Stomach (tissue), 9 donors: ENCODE results near the gene ZGPAT. TPM values are rescaled to one million over a fixed set of nuclear protein-coding genes. Genes with fewer than 3 reads are reported as not detected.
"Not testable (repeated sequence)": the region's sequence is repeated elsewhere in the genome, so short reads cannot be mapped to it uniquely, and the experiment has no call there.

Source experiments
- DNase-seq, 2 donors: peaks; one replicate each; pipeline versions ENCODE4 v3.0.0 to v3.0.0-alpha.2; 2013 to 2019
- H3K27ac ChIP-seq, 5 donors: fragments of 200-600 bp in 4 of 5; sonication (generic) in 4 of 5; one replicate each; pipeline ENCODE4 v1.5.1; 2013 to 2019; ENCODE audit warnings: mild to moderate bottlenecking in 1 of 5, moderate library complexity in 1 of 5
- H3K27me3 ChIP-seq, 3 donors: fragments of 200-600 bp; sonication (generic); one replicate each; pipeline ENCODE4 v1.5.1; 2017 to 2019; ENCODE audit warnings: mixed run types in 1 of 3
- H3K36me3 ChIP-seq, 4 donors: fragments of 200-600 bp; sonication (generic); 1 replicate in 3 of 4; 2 replicates in 1 of 4; pipeline ENCODE4 v1.5.1; 2016 to 2019
- H3K4me1 ChIP-seq, 4 donors: fragments of 200-600 bp; sonication (generic); one replicate each; pipeline ENCODE4 v1.5.1; 2016 to 2019
- H3K4me3 ChIP-seq, 4 donors: fragments of 200-600 bp; sonication (generic) in 3 of 4; one replicate each; pipeline ENCODE4 v1.5.1; 2016 to 2019; ENCODE audit warnings: mild to moderate bottlenecking in 1 of 4
- H3K9me3 ChIP-seq, 4 donors: fragments of 200-600 bp; sonication (generic); one replicate each; pipeline ENCODE4 v1.5.1; 2016 to 2019
- CTCF ChIP-seq, 7 experiments: fragments of 450-650 bp in 4 of 7; fragments of 200-600 bp in 3 of 7; sonication (generic) in 3 of 7; IDR thresholded peaks; one replicate each; pipeline ENCODE4 v1.5.1; 2016 to 2019; ENCODE audit warnings: antibody characterized with exemption in 7 of 7, control low read depth in 2 of 7, mild to moderate bottlenecking in 1 of 7
- EP300 ChIP-seq: sonication (generic); formaldehyde crosslinking; IDR thresholded peaks from one replicate; pipeline ENCODE4 v1.6.1; 2017; ENCODE audit warnings: antibody characterized with exemption
- POLR2A ChIP-seq, 4 donors: fragments of 450-650 bp; IDR thresholded peaks; one replicate each; pipeline ENCODE4 v1.6.1; 2016; ENCODE audit warnings: antibody characterized with exemption in 4 of 4, control low read depth in 2 of 4, mild to moderate bottlenecking in 1 of 4, moderate library complexity in 1 of 4
- POLR2AphosphoS5 ChIP-seq, 3 donors: sonication (generic); formaldehyde crosslinking; IDR thresholded peaks; one replicate each; pipeline ENCODE4 v1.6.1; 2016; ENCODE audit warnings: antibody characterized with exemption in 3 of 3
- WGBS, 5 donors: extraction: QIAGEN DNeasy Blood & Tissue Kit in 3 of 5; methylation state at CpG; one replicate each; pipeline versions ENCODE4 v1.1.5 to v1.1.7; 2013 to 2018; 5-methylcytosine and 5-hydroxymethylcytosine counted together
- intact Hi-C: fragments of 100-400 bp; cut with DNase I; formaldehyde crosslinking; loops from one replicate; pipeline ENCODE4 v1.15.1; 2023; ENCODE audit warnings: low total_unique reads
- polyA plus RNA-seq, 3 donors: library from polyadenylated mRNA; stranded (reverse); fragments of 200-250 nt; gene quantifications; one replicate each; pipeline ENCODE4 v1.2.3, GENCODE V29; 2013
- total RNA-seq, 5 donors: library from RNA; depleted of rRNA; stranded (reverse); fragments of >200 nt; gene quantifications; one replicate each; pipeline versions ENCODE4 v1.1.0 to v1.2.3, GENCODE V29; 2014 to 2016
- donor health status: healthy with polysubstance abuse.
- donor health status: Bipolar disorder and iron deficiency.
- donor health status: healthy.

ZGPAT gene
- total and polyA plus RNA-seq, 8 donors = 12.3 to 49.6 (median 38.5) TPM

- Histone ChIP-seq H3K4me1 (peaks cover 23 to 46% (median 39%) of the 10 kb centered on the region in 4 donors), H3K9me3 (peaks cover 0 to 11% (median 9%) of the 10 kb centered on the region in 4 donors), H3K4me3 (no peak overlapping the region), H3K36me3 (peaks cover 15 to 78% (median 74%) of the 10 kb centered on the region in 4 donors), H3K27ac (no peak overlapping the region), H3K27me3 (no peaks in the 10 kb centered on the region)
- no peak for DNase-seq
- WGBS, 5 donors = 79 to 85% (median 82%) methylated on average over 12 of the region's 12 CpGs
- no peak for TF ChIP-seq CTCF (IDR thresholded peaks at IDR 0.05)
- no peak for TF ChIP-seq EP300
- no peak for TF ChIP-seq POLR2AphosphoS5 (IDR thresholded peaks at IDR 0.05)
- TF ChIP-seq POLR2A (IDR thresholded peaks at IDR 0.05) = no peak
- intact Hi-C loops = no loop called here
Measured at GRCh38 chr20:63711085-63711645, 3.3 kb downstream of the ZGPAT start.

GRCh38 chr20:63712191-63712590, 4.4 kb downstream of the ZGPAT start:
- no peak for TF ChIP-seq POLR2AphosphoS5 (IDR thresholded peaks at IDR 0.05)
- TF ChIP-seq EP300 = no peak
- TF ChIP-seq POLR2A (IDR thresholded peaks at IDR 0.05) = no peak
- no peak for TF ChIP-seq CTCF (IDR thresholded peaks at IDR 0.05)
- Histone ChIP-seq H3K9me3 (peaks cover 0 to 11% (median 9%) of the 10 kb centered on the region in 4 donors), H3K27ac (no peak overlapping the region), H3K4me3 (no peak overlapping the region), H3K36me3 (peaks cover 11 to 82% (median 76%) of the 10 kb centered on the region in 4 donors), H3K27me3 (no peaks in the 10 kb centered on the region), H3K4me1 (peaks cover 13 to 37% (median 29%) of the 10 kb centered on the region in 4 donors)
- DNase-seq = no peak
- intact Hi-C loops = no loop called here
- WGBS, 5 donors = 98 to 100% (median 100%) methylated on average over 1 of the region's 1 CpG

GRCh38 chr20:63714858-63715257, 7.0 kb downstream of the ZGPAT start:
- no peak overlapping the region for H3K4me3 ChIP-seq
- no peaks in the 10 kb centered on the region for H3K27me3 ChIP-seq
- DNase-seq = no peak
- TF ChIP-seq EP300 (no peak), POLR2AphosphoS5 (IDR thresholded peaks at IDR 0.05) (no peak), POLR2A (IDR thresholded peaks at IDR 0.05) (no peak), CTCF (IDR thresholded peaks at IDR 0.05) (no peak)
- H3K36me3 ChIP-seq = peaks cover 13 to 97% (median 94%) of the 10 kb centered on the region in 4 donors
- no peak overlapping the region for H3K27ac ChIP-seq
- peaks cover 0 to 21% (median 11%) of the 10 kb centered on the region in 4 donors for H3K4me1 ChIP-seq
- WGBS, 5 donors = 97 to 99% (median 98%) methylated on average over 5 of the region's 5 CpGs
- intact Hi-C loops = no loop called here
- peaks cover 0 to 21% (median 9%) of the 10 kb centered on the region in 4 donors for H3K9me3 ChIP-seq

GRCh38 chr20:63718996-63719395, 11.2 kb downstream of the ZGPAT start:
- intact Hi-C loops = no loop called here
- Histone ChIP-seq H3K4me3 (no peak overlapping the region), H3K4me1 (peaks cover 0 to 5% (median 2%) of the 10 kb centered on the region in 4 donors), H3K9me3 (peaks cover 0 to 21% (median 9%) of the 10 kb centered on the region in 4 donors), H3K27me3 (no peaks in the 10 kb centered on the region), H3K27ac (no peak overlapping the region), H3K36me3 (peaks cover 17 to 93% (median 88%) of the 10 kb centered on the region in 4 donors)
- WGBS, 5 donors = 94 to 100% (median 98%) methylated on average over 2 of the region's 2 CpGs
- TF ChIP-seq CTCF (IDR thresholded peaks at IDR 0.05) = no peak
- no peak for TF ChIP-seq POLR2AphosphoS5 (IDR thresholded peaks at IDR 0.05)
- no peak for TF ChIP-seq POLR2A (IDR thresholded peaks at IDR 0.05)
- TF ChIP-seq EP300 = no peak
- DNase-seq = no peak

GRCh38 chr20:63722967-63723622, 15.3 kb downstream of the ZGPAT start:
- H3K27ac ChIP-seq, intact Hi-C loops, DNase-seq, H3K27me3 ChIP-seq, H3K4me3 ChIP-seq, H3K4me1 ChIP-seq: not testable (repeated sequence)
- H3K9me3 ChIP-seq = peaks cover 6 to 24% (median 9%) of the 10 kb centered on the region in 4 donors
- peaks cover 17 to 83% (median 70%) of the 10 kb centered on the region in 4 donors for H3K36me3 ChIP-seq
- 80 to 94% (median 89%) methylated on average over 2 of the region's 2 CpGs for WGBS, 5 donors

- H3K4me1 ChIP-seq, H3K9me3 ChIP-seq, intact Hi-C loops, H3K4me3 ChIP-seq, DNase-seq, H3K27me3 ChIP-seq: not testable (repeated sequence)
- 82 to 94% (median 90%) methylated on average over 18 of the region's 18 CpGs for WGBS, 5 donors
- Histone ChIP-seq H3K27ac (peak overlapping the region in 1 of 5 donors; percentile 52), H3K36me3 (peaks cover 15 to 61% (median 45%) of the 10 kb centered on the region in 4 donors)
Measured at GRCh38 chr20:63730189-63730733, 22.4 kb downstream of the ZGPAT start.
